ENCODE measurements around the gene SDF4.

DNA sequence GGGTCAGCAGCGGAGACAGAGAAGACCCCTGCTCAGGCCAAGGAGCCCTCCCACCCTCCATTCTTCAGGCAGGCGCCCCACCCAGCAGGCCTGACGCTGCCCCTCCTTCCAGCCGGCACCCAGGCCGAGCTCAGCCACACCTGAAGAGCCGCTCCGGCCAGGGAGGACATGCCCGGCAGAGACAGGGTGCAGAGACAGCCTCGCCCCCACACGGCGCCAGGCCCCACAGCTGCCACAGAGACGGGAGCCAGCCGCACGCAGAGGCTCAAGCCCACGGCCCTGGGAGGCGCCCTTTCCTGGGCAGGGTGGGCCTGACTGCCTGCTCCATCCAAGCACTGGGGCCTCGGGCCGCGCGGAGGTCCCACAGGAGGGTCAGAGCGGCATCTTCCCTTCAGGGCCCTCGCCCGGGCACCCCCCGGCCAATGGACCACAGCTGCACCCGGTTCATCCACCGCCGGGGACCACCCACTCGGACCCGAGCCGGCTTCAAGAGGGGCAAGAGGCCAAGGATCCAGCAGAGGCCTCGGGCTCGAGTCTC, 52.9 kb downstream of the SDF4 start:
- TF ChIP-seq EZH2 (IDR thresholded peaks at IDR 0.05; ENCODE audit: low read depth): no peak
- TF ChIP-seq, protein P1, sequence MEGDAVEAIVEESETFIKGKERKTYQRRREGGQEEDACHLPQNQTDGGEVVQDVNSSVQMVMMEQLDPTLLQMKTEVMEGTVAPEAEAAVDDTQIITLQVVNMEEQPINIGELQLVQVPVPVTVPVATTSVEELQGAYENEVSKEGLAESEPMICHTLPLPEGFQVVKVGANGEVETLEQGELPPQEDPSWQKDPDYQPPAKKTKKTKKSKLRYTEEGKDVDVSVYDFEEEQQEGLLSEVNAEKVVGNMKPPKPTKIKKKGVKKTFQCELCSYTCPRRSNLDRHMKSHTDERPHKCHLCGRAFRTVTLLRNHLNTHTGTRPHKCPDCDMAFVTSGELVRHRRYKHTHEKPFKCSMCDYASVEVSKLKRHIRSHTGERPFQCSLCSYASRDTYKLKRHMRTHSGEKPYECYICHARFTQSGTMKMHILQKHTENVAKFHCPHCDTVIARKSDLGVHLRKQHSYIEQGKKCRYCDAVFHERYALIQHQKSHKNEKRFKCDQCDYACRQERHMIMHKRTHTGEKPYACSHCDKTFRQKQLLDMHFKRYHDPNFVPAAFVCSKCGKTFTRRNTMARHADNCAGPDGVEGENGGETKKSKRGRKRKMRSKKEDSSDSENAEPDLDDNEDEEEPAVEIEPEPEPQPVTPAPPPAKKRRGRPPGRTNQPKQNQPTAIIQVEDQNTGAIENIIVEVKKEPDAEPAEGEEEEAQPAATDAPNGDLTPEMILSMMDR (conservative IDR thresholded peaks at IDR 0.05): no peak
